ENCODE results near the gene DICER1. TPM values are rescaled to one million over a fixed set of nuclear protein-coding genes. Genes with fewer than 3 reads are reported as not detected.
"Not testable (repeated sequence)": the region's sequence is repeated elsewhere in the genome, so short reads cannot be mapped to it uniquely, and the experiment has no call there.

DICER1 gene
- total RNA-seq, result 10 to 100 TPM; 47.7 to 85.0 TPM

- ATAC-seq, result peak; percentile 93
- H3K9me3 ChIP-seq, result no peaks in the 10 kb centered on the region
- H3K27ac ChIP-seq, result peak within 1 kb of the TSS; percentile 89 to 95 (median 94)
- 0 to 1% methylated on average over 29 to 63 of the region's 77 CpGs for WGBS, 2 donors
- peak; percentile 63 to 84 (median 81) for TF ChIP-seq POLR2A (IDR thresholded peaks at IDR 0.05)
- TF ChIP-seq, protein P1, sequence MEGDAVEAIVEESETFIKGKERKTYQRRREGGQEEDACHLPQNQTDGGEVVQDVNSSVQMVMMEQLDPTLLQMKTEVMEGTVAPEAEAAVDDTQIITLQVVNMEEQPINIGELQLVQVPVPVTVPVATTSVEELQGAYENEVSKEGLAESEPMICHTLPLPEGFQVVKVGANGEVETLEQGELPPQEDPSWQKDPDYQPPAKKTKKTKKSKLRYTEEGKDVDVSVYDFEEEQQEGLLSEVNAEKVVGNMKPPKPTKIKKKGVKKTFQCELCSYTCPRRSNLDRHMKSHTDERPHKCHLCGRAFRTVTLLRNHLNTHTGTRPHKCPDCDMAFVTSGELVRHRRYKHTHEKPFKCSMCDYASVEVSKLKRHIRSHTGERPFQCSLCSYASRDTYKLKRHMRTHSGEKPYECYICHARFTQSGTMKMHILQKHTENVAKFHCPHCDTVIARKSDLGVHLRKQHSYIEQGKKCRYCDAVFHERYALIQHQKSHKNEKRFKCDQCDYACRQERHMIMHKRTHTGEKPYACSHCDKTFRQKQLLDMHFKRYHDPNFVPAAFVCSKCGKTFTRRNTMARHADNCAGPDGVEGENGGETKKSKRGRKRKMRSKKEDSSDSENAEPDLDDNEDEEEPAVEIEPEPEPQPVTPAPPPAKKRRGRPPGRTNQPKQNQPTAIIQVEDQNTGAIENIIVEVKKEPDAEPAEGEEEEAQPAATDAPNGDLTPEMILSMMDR (IDR thresholded peaks at IDR 0.05), result peak in 1 of 7 experiments; percentile 2
- peak; percentile 97 to 99 (median 98) for DNase-seq
- no peaks in the 10 kb centered on the region for H3K27me3 ChIP-seq
- H3K36me3 ChIP-seq (replicated peaks in 1 of 2; ENCODE audit: insufficient read depth in 1 of 2, low read depth in 2 of 2), result no peaks in the 10 kb centered on the region
- peak within 1 kb of the TSS; percentile 47 to 60 for H3K4me3 ChIP-seq
- intact Hi-C loops (cut with DNase I), result no loop called here
- H3K4me1 ChIP-seq, result peaks cover 42% of the 10 kb centered on the region
Measured at GRCh38 chr14:95157327-95158189, at the start of gene DICER1. TSS of gene DICER1 (minus strand) at chr14:95157529. CDS start at chr14:95133458, 24,071 bp downstream.

DNA sequence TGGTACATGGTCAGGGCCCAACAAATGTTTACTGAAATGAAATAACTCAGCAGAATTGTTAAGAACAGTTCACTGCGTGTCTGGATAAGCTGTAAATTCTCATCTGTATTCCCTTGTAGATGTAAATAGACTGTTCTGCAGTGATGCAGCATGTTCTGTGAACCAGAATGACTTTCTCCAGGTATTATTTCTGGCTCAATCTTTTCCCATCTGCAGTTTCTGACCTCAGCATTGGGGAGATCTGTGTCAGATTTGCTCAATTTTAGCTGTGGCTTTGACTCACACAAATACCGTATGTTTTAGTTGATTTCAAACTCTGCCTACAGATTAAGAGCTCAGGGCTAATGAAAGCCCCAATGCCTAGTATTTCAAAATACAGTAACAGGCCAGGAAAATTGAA is 49.2 kb upstream of the DICER1 start:
- TF ChIP-seq, protein P1 (IDR thresholded peaks at IDR 0.05), result no peak
- no peak for TF ChIP-seq POLR2A (IDR thresholded peaks at IDR 0.05)
- Histone ChIP-seq H3K36me3 (replicated peaks in 1 of 2; ENCODE audit: insufficient read depth in 1 of 2, low read depth in 2 of 2) (peaks cover 15 to 18% of the 10 kb centered on the region in 2 donors), H3K4me3 (no peak overlapping the region), H3K4me1 (peaks cover 5% of the 10 kb centered on the region), H3K27ac (peak overlapping the region in 1 of 4 donors; percentile 2), H3K9me3 (no peaks in the 10 kb centered on the region), H3K27me3 (no peaks in the 10 kb centered on the region)
- 85 to 90% methylated on average over 2 of the region's 2 CpGs for WGBS, 2 donors
- no peak for ATAC-seq
- no peak for DNase-seq
- intact Hi-C loops (cut with DNase I), result no loop called here

GRCh38 chr14:95204705-95205104 is 47.4 kb upstream of the DICER1 start:
- Histone ChIP-seq H3K9me3 (no peaks in the 10 kb centered on the region), H3K36me3 (replicated peaks in 1 of 2; ENCODE audit: insufficient read depth in 1 of 2, low read depth in 2 of 2) (peaks cover 15 to 18% of the 10 kb centered on the region in 2 donors), H3K4me1 (peaks cover 7% of the 10 kb centered on the region), H3K27me3 (no peaks in the 10 kb centered on the region), H3K4me3 (no peak overlapping the region), H3K27ac (no peak overlapping the region)
- 83 to 92% methylated on average over 2 of the region's 2 CpGs for WGBS, 2 donors
- intact Hi-C loops (cut with DNase I), result no loop called here
- ATAC-seq (no peak), DNase-seq (no peak)
- TF ChIP-seq, protein P1 (IDR thresholded peaks at IDR 0.05), result no peak
- TF ChIP-seq POLR2A (IDR thresholded peaks at IDR 0.05), result no peak

DNA sequence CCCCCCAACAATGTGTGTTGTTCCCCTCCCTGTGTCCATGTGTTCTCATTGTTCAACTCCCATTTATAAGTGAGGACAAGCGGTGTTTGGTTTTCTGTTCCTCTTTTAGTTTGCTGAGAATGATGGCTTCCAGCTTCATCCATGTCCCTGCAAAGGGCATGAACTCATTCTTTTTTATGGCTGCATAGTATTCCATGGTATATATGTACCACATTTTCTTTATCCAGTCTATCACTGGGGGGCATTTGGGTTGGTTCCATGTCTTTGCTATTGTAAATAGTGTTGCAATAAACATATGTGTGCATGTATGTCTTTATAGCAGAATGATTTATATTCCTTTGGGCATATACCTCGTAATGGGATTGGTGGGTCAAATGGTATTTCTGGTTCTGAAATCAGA is 44.4 kb upstream of the DICER1 start:
- intact Hi-C loops (cut with DNase I), result not testable (repeated sequence)

GRCh38 chr14:95200404-95200803 is 43.1 kb upstream of the DICER1 start:
- TF ChIP-seq, protein P1 (IDR thresholded peaks at IDR 0.05), result no peak
- no peak for TF ChIP-seq POLR2A (IDR thresholded peaks at IDR 0.05)
- Histone ChIP-seq H3K27ac (peak overlapping the region in 1 of 4 donors; percentile 10), H3K36me3 (replicated peaks in 1 of 2; ENCODE audit: insufficient read depth in 1 of 2, low read depth in 2 of 2) (peaks cover 13 to 15% of the 10 kb centered on the region in 2 donors), H3K27me3 (no peaks in the 10 kb centered on the region), H3K4me3 (no peak overlapping the region), H3K9me3 (no peaks in the 10 kb centered on the region), H3K4me1 (peaks cover 9% of the 10 kb centered on the region)
- ATAC-seq, result no peak
- intact Hi-C loops (cut with DNase I), result no loop called here
- WGBS, 2 donors, result 46 to 53% methylated on average over 4 to 7 of the region's 7 CpGs
- peak in 3 of 4 donors; percentile 55 to 72 (median 60) for DNase-seq

More for the DNA sequence above, 44.4 kb upstream of the DICER1 start:
- H3K4me3 ChIP-seq, H3K9me3 ChIP-seq, ATAC-seq, H3K27me3 ChIP-seq, DNase-seq, H3K4me1 ChIP-seq, H3K27ac ChIP-seq: not testable (repeated sequence)
- WGBS, 2 donors, result 92 to 95% methylated on average over 2 of the region's 2 CpGs
- H3K36me3 ChIP-seq (replicated peaks in 1 of 2; ENCODE audit: insufficient read depth in 1 of 2, low read depth in 2 of 2), result peaks cover 13 to 15% of the 10 kb centered on the region in 2 donors
